ENCODE measurements around the gene TTF2. TPM values are rescaled to one million over a fixed set of nuclear protein-coding genes. Genes with fewer than 3 reads are reported as not detected.

Gene TTF2
- total and polyA plus RNA-seq, 9 of the 15 experiments (the other 6 are each of a cell fraction or from before 2014, with no cell fraction given), result 9.4 to 71.1 (median 42.1) TPM

DNA sequence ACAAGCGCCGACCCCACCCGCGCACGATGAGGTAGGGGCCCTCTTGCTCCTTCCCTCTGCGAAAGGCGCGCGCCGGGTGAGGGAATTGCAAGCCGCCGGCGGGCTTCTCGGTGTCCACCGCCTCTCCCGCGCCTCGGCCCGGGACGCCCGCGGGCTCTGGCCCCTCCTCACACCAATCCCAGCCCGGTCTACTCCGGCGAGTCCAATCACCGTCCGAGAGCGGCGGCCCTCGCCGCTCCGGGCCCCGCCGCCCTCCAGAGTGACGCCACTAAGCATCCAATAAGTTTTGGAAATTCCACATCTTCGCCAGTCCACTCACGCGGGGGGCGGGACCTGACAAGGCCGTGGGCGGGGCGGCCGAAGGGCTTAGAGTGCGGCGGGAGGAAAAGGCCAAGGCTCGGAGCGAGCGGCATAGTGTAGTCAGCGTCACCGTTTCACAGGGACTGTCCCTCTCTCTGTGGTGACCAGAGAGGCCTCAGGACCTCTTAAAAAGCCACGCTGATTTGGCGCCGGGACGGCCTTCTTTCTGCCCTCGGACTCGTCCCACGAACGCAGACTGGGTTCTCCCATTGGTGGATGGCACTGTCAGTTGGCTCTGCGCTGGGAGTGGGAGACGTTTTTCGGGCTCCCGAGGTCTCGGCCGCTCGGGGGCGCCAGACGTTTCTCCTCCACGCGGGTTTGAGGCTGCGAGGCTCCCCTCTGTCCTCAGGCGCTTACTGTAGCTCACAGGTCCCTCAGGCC lies 61.6 kb downstream of the TTF2 start, which contains the start of gene TRIM45 (continued):
- TF ChIP-seq, protein P1, sequence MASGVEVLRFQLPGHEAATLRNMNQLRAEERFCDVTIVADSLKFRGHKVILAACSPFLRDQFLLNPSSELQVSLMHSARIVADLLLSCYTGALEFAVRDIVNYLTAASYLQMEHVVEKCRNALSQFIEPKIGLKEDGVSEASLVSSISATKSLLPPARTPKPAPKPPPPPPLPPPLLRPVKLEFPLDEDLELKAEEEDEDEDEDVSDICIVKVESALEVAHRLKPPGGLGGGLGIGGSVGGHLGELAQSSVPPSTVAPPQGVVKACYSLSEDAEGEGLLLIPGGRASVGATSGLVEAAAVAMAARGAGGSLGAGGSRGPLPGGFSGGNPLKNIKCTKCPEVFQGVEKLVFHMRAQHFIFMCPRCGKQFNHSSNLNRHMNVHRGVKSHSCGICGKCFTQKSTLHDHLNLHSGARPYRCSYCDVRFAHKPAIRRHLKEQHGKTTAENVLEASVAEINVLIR (CRISPR knock-in tag; IDR thresholded peaks at IDR 0.05), result 0 out of 2 replicates have a peak, but pooled peaks have one; percentile 36
- TF ChIP-seq, protein P2, sequence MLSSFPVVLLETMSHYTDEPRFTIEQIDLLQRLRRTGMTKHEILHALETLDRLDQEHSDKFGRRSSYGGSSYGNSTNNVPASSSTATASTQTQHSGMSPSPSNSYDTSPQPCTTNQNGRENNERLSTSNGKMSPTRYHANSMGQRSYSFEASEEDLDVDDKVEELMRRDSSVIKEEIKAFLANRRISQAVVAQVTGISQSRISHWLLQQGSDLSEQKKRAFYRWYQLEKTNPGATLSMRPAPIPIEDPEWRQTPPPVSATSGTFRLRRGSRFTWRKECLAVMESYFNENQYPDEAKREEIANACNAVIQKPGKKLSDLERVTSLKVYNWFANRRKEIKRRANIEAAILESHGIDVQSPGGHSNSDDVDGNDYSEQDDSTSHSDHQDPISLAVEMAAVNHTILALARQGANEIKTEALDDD (IDR thresholded peaks at IDR 0.05), result no peak
- TF ChIP-seq E2F6 (IDR thresholded peaks at IDR 0.05; ENCODE audit: borderline replicate concordance in 1 of 2, extremely low read depth in 1 of 2, insufficient read depth in 1 of 2, insufficient read length in 1 of 2, low read depth in 1 of 2, low read length in 1 of 2, poor library complexity in 1 of 2, severe bottlenecking in 1 of 2) (peak; percentile 96), ZNF280B (CRISPR knock-in tag; IDR thresholded peaks at IDR 0.05) (no peak), CEBPG (CRISPR knock-in tag; IDR thresholded peaks at IDR 0.05) (no peak), CEBPG (tag; conservative IDR thresholded peaks at IDR 0.05 in 1 of 2, IDR thresholded peaks at IDR 0.05 in 1 of 2) (no peak), CC2D1A (IDR thresholded peaks at IDR 0.05) (peak; percentile 67), RCOR1 (IDR thresholded peaks at IDR 0.05; ENCODE audit: borderline replicate concordance in 1 of 2, low read depth in 2 of 2, low read length in 2 of 2) (peak in 1 of 2 experiments; percentile 34; a peak in 1 of 4 replicates), CGGBP1 (CRISPR knock-in tag; IDR thresholded peaks at IDR 0.05) (no peak), ZNF778 (CRISPR knock-in tag; IDR thresholded peaks at IDR 0.05) (no peak), SAFB2 (IDR thresholded peaks at IDR 0.05; ENCODE audit: borderline replicate concordance, low read depth, low read length, severe bottlenecking) (no peak)
- TF ChIP-seq, protein P3, sequence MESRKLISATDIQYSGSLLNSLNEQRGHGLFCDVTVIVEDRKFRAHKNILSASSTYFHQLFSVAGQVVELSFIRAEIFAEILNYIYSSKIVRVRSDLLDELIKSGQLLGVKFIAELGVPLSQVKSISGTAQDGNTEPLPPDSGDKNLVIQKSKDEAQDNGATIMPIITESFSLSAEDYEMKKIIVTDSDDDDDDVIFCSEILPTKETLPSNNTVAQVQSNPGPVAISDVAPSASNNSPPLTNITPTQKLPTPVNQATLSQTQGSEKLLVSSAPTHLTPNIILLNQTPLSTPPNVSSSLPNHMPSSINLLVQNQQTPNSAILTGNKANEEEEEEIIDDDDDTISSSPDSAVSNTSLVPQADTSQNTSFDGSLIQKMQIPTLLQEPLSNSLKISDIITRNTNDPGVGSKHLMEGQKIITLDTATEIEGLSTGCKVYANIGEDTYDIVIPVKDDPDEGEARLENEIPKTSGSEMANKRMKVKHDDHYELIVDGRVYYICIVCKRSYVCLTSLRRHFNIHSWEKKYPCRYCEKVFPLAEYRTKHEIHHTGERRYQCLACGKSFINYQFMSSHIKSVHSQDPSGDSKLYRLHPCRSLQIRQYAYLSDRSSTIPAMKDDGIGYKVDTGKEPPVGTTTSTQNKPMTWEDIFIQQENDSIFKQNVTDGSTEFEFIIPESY (CRISPR knock-in tag; IDR thresholded peaks at IDR 0.05), result peak; percentile 95
- TF ChIP-seq, protein P4, sequence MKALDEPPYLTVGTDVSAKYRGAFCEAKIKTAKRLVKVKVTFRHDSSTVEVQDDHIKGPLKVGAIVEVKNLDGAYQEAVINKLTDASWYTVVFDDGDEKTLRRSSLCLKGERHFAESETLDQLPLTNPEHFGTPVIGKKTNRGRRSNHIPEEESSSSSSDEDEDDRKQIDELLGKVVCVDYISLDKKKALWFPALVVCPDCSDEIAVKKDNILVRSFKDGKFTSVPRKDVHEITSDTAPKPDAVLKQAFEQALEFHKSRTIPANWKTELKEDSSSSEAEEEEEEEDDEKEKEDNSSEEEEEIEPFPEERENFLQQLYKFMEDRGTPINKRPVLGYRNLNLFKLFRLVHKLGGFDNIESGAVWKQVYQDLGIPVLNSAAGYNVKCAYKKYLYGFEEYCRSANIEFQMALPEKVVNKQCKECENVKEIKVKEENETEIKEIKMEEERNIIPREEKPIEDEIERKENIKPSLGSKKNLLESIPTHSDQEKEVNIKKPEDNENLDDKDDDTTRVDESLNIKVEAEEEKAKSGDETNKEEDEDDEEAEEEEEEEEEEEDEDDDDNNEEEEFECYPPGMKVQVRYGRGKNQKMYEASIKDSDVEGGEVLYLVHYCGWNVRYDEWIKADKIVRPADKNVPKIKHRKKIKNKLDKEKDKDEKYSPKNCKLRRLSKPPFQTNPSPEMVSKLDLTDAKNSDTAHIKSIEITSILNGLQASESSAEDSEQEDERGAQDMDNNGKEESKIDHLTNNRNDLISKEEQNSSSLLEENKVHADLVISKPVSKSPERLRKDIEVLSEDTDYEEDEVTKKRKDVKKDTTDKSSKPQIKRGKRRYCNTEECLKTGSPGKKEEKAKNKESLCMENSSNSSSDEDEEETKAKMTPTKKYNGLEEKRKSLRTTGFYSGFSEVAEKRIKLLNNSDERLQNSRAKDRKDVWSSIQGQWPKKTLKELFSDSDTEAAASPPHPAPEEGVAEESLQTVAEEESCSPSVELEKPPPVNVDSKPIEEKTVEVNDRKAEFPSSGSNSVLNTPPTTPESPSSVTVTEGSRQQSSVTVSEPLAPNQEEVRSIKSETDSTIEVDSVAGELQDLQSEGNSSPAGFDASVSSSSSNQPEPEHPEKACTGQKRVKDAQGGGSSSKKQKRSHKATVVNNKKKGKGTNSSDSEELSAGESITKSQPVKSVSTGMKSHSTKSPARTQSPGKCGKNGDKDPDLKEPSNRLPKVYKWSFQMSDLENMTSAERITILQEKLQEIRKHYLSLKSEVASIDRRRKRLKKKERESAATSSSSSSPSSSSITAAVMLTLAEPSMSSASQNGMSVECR (CRISPR knock-in tag; IDR thresholded peaks at IDR 0.05), result 0 out of 2 replicates have a peak, but pooled peaks have one; percentile 28

All from K562 (cell line).